Lung microvascular endothelial cell (primary cell): ENCODE measurements around the gene CST11. TPM values are rescaled to one million over a fixed set of nuclear protein-coding genes. Genes with fewer than 3 reads are reported as not detected.
"Not testable (repeated sequence)": the region's sequence is repeated elsewhere in the genome, so short reads cannot be mapped to it uniquely, and the experiment has no call there.

Source experiments
- DNase-seq, 2 donors: peaks; one replicate each; pipeline versions ENCODE4 v3.0.0 to v3.0.0-alpha.2; 2010; ENCODE audit warnings: low read depth in 2 of 2
- total RNA-seq: library from RNA; depleted of rRNA; stranded (reverse); fragments of >200 nt; gene quantifications from 2 replicates; pipeline ENCODE4 v1.2.1, GENCODE V29; 2014

CST11 gene
- not detected in 2 replicates for total RNA-seq

GRCh38 chr20:23452776-23453175, at the start of gene CST11:
TSS of gene CST11 (minus strand) at chr20:23452876. CDS start at chr20:23452811, 65 bp downstream.
- no peak for DNase-seq

DNA sequence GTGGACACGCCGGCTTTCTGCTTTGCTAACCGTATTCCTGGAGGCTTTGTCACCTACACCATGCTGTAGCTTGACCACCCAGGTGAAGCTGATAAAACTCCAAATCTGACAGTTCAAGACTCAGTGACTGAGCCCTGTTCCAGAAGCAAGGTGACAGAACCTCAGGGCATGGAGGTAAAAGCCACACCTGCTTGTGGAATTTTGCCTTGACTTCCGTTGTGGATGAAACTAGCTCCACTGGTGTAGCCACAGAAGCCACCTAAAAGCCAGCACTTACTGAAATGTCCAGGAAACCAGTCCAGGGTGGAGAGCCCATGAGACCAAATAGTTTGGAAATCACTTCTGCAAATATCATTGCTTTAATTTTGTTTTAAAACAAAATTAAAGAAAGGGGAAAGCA, 49.2 kb upstream of the CST11 start:
- DNase-seq = no peak

DNA sequence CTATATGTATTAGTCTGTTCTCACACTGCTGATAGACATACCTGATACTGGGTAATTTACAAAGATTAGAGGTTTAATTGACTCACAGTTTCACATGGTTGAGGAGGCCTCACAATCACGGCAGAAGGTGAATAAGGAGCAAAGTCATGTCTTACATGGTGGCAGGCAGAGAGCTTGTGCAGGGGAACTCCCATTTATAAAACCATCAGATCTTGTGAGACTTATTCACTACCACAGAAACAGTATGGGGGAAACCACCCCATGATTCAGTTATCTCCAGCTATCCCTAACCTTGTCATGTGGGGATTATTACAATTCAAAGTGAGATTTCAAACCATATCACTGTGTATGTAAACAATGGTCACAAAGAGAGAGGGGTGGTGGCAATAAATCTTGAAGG, 44.9 kb upstream of the CST11 start:
- no peak for DNase-seq

DNA sequence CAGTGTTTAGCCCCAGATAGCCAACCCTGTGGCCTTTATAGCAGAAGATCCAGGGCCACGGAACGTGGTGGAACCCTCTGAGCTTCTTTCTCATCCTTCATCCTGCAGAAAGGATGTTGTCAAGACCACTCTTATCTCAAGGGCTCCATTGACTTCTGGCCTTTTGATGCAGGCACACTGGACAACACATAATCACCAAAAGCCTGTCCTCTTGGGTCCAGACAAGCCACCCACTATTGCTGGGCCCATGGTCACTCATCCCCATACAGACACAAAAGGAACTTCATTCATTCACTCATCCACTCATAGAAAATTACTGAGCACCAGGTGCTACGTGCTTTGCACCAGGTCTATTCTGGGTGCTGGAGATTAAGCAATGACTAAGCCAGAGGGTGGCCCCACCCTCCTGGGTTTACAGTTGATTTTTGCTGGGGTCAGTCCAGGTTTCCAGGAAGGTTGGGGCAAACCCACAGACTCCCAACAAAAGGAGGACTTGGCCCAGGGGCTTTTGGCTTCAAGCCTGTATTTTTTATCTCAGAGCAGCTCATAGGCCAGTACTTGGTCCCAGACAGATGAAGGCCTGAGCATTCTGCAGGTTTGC, 40.6 kb upstream of the CST11 start:
- no peak for DNase-seq

DNA sequence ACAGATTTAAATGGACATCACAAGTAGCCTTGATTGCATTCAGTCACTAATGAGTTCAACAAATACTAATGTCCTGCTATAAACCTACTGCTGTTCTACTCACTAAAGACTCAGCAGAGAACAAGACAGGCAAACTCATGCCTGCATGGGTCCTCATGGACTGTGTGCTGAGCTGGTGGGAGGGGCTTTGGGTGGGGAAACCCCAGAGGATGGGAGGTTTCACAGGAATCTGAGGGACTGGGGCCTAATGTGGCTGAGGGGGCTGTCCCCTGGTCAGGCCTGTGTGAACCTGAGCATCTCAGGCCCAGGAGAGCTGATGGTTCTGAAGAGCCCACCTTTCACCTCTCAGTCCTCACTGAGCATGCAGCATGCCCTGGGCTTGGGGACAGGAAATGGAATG, 39.6 kb upstream of the CST11 start:
- DNase-seq = no peak

GRCh38 chr20:23490817-23491216, 38.1 kb upstream of the CST11 start, which contains the start of gene CST8:
TSS of gene CST8 (plus strand) at chr20:23491117. CDS start at chr20:23491668, 551 bp downstream.
- DNase-seq = no peak

- DNase-seq = no peak
Measured at GRCh38 chr20:23488996-23489395, 36.3 kb upstream of the CST11 start.

DNA sequence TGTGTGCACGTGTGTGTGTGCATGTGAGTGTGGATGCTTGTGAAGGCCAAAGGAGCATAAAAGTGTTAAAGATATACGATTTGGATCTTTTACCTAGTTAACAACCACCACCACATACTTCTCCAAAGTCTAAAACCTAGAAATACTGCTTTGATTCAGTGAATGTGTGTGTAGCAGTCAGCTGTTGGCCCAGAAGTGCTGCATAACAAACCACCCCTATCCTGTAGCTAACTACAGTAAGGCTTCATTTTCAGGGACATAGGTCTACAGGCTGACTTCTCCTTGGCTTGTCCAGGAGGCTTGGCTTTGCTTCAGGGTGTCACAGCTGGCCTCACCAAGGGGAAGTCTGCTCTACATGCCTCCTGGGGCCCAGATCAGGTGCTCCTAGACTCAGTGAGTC, 35.8 kb upstream of the CST11 start:
- no peak for DNase-seq

DNA sequence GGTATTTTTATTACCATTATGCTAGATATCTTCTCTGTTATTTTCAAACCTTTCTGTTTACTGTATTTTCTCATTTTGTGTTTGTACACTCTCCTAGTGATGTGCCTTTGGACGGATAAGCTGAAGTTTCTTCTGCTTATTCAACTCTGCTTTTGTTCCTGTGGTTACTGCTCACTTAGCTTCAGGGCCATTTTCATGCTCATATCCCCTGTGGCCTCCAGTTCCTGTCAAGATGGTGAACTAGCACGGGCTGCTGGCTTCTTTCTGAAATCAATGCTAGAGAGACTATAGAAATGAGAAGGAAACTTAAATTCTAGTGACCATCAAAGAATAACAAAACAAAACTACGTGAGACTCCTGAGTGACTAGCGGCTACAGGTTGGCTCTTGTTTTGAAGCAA, 31.4 kb upstream of the CST11 start:
- no peak for DNase-seq

DNA sequence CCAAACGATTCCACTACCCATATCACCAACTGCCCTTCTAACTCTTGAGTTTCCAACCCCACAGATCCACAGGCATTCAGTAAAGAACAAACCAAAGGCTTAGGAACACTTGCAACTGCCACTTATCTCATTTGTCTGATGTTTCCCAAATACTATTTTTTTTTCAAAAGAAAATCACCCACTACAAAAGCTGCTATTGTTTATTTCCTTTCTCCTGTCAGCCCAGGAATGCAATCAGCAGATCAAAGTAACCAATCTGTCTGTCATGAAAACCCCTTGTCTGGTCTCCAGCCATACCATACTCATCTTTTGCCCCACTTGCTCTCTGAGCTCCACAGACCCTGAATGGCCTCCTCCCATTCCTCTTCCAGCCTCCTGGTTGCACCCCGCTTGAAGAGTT, 29.5 kb upstream of the CST11 start:
- no peak for DNase-seq

- no peak for DNase-seq
Measured at GRCh38 chr20:23479043-23479442, 26.4 kb upstream of the CST11 start.

- DNase-seq = no peak
Measured at GRCh38 chr20:23477223-23477622, 24.5 kb upstream of the CST11 start.

- DNase-seq = no peak
Measured at GRCh38 chr20:23476015-23476754, 23.5 kb upstream of the CST11 start.

DNA sequence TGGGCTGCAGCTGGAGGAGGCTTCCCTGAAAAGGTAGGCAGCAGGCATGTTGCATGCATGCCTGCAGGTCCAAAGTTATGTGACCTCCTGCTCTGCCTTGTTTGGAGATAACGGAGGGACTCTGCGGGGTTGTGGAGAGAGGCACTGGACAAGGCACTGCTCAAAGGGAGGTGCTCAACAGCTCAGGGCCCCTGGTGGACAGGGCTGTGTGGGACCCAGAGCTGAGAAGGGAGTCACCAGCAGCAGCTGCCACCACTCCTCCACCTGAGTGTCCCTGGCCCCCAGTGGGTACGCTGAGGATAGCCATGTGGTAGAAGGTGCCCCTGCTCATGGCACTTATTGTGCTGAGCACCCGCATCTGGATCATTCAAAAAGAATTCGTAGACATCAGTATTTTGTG, 22.7 kb upstream of the CST11 start:
- DNase-seq = no peak

GRCh38 chr20:23473293-23473692, 20.6 kb upstream of the CST11 start:
- DNase-seq = not testable (repeated sequence)

DNA sequence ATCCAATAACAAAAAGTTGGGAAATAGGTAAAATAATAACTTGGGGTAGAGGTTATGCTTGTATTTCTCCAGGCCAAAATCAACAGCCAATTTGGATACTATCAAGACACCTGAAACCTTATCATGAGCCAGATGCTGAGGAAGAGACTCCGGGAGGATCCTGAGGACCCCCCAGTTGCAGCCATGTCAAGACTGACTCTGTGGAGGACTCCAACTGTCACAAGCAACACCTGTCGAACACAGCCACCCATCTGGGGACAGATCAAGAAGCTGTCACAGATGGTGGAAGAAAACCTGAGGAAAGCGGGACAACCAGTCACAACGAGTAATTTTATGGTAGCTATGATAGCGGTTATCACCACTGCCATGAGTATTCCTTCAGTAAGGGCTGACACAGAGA, 19.6 kb upstream of the CST11 start:
- DNase-seq = not testable (repeated sequence)

DNA sequence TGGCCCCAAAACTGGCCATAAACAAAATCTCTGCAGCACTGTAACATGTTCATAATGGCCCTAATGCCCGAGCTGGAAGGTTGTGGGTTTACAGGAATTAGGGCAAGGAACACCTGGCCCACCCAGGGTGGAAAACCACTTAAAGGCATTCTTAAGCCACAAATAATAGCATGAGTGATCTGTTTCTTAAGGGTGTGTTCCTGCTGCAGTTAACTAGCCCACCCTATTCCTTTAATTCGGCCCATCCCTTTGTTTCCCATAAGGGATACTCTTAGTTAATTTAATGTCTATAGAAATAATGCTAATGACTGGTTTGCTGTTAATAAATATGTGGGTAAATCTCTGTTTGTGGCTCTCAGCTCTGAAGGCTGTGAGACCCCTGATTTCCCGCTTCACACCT, 14.3 kb upstream of the CST11 start:
- not testable (repeated sequence) for DNase-seq

GRCh38 chr20:23461180-23461579, 8.5 kb upstream of the CST11 start:
- no peak for DNase-seq

DNA sequence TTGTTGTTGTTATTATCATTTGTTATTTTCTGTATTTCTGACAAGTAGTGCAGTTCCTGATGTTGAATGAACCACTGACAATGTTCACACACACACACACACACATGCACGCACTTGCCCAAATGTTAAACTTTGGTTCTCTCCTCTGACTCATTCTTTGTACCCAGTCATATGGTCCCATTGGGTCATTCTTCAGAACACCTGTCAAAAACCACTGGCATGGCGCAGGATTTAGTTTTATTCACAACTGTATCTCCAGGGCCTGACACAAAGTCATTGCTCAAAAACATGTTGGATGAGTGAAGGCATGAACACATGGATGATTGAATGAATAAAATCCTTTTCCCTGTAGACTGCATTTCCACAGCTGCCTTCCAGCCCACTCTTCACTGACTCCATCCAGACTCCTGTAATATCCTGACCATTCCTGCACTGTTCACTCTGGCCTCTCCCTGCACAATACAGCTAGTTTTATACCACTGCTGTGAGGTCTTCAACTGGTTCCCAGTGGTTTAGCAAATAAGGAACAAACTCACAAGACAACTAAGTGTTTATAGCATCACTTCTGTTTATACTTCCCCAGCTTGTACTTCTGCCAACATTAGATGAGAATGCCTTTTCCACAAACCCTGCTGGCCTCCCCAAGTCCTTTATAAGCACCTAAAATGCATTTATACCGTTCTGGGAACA, 6.9 kb upstream of the CST11 start:
- DNase-seq = no peak

DNA sequence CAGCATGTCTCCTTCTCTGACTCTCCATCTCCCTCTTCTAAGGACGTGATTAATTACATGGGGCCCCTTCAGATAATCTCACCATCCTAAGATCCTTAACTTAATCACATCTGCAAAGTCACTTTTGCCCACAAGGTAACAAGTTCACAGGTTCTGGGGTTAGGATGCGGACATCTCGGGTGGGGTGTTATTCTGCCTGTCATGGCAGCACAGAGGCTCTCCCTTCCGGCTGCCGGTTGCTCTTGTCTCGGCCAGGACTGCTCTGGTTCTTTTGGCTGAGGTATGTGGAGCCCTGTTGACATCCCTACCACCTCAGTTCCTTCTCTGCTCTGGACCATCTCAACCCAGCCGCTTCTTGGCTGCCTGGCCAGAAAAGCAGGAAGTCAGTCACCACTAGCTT, 4.2 kb upstream of the CST11 start:
- DNase-seq = no peak

DNA sequence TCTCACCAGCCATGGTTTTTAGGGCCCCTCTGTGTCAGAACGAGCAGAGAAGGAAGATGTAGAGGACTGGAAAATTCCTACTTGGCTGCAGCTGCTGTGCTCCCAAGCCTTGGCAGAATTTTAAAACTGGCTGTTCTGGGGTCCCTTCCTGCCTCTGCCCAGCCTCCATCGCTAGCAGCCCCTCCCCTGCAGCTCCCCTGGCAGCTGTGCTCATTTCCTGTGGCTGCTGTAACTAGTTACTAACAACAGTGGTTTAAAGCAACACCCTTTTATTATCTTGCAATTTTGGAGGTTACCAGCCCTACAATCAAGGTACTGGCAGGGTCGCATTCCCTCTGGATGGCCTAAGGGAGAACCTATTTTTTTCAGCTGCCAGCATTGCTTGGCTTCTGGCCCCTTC, 3.7 kb upstream of the CST11 start:
- DNase-seq = no peak

DNA sequence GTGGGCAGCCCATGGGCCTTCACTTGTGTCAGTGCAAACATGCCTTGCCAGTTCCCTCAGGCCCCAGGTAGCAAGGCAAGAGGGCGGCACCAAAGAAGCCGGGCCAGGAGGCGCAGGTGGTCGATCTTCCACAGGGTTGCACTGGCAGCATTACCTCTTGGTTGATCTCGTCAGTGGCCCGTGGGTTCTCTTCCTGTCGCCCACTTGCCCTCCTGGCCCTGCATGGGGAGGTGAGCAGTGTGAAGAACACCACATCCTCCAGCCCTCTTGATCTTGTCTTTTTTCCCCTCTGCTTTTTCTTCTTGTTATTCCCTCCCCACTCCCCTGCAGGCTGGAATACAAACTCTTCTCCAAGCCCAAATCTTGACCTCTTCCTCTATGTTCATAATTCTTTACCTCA, 3.0 kb upstream of the CST11 start:
- DNase-seq = no peak

DNA sequence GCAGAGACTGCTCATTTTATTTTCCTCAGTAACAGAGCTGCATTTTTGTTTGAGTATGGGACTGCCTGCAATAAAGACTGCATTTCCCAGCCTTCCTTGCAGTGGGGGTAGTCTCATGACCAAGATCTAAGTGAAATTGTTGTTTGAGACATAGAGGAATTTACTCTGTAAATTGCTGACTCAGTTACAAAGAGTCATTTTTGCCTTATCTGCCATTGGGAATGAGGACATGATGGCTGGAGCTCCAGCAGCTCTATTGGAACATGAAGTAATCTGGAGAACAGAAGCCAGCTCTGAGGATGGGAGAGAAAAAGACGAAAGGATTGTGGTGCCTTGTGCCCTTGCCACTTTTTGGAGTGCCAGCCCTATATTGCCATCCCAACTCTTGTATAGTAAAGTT, 2.1 kb upstream of the CST11 start:
- no peak for DNase-seq
